ENCODE measurements around the gene IL27RA.

The IL27RA gene

GRCh38 chr19:14061751-14062557 lies 30.4 kb downstream of the IL27RA start, which contains the start of gene PALM3:
PALM3 (minus strand) TSS chr19:14062076; CDS start chr19:14061980, 96 bp downstream.
- DNase-seq, result no peak

- DNase-seq, result no peak
These were observed 30.9 kb downstream of the IL27RA start for GRCh38 chr19:14062558-14062855.

- DNase-seq, result no peak
These were observed 31.5 kb downstream of the IL27RA start for GRCh38 chr19:14063105-14063504.

- DNase-seq, result no peak
These were observed 34.6 kb downstream of the IL27RA start for GRCh38 chr19:14066134-14066533.

GRCh38 chr19:14070268-14071050 lies 38.9 kb downstream of the IL27RA start:
- no peak for DNase-seq

GRCh38 chr19:14072535-14073260 lies 41.1 kb downstream of the IL27RA start, which contains the start of gene MISP3:
MISP3 (plus strand) TSS chr19:14072786; CDS start chr19:14073310, 524 bp downstream.
- DNase-seq, result peak; percentile 42

- DNase-seq, result peak; percentile 83
These were observed 41.8 kb downstream of the IL27RA start for GRCh38 chr19:14073261-14073924.

GRCh38 chr19:14073925-14074838 lies 42.6 kb downstream of the IL27RA start:
- DNase-seq, result no peak

GRCh38 chr19:14078411-14078810 lies 46.8 kb downstream of the IL27RA start:
- no peak for DNase-seq

GRCh38 chr19:14080887-14081796 lies 49.6 kb downstream of the IL27RA start:
- peak; percentile 100 for DNase-seq

- peak; percentile 16 for DNase-seq
These were observed 50.5 kb downstream of the IL27RA start for GRCh38 chr19:14081797-14082674.

GRCh38 chr19:14082675-14082960 lies 51.1 kb downstream of the IL27RA start:
- no peak for DNase-seq

GRCh38 chr19:14085309-14085995 lies 53.9 kb downstream of the IL27RA start, which contains the start of gene C19orf67:
C19orf67 (minus strand) TSS chr19:14085783; CDS start chr19:14085627, 156 bp downstream.
- no peak for DNase-seq

- no peak for DNase-seq
These were observed 54.5 kb downstream of the IL27RA start for GRCh38 chr19:14086098-14086497.

- no peak for DNase-seq
These were observed 57.3 kb downstream of the IL27RA start for GRCh38 chr19:14088634-14089411.

GRCh38 chr19:14089412-14089661 lies 57.8 kb downstream of the IL27RA start:
- peak; percentile 18 for DNase-seq

- peak; percentile 50 for DNase-seq
These were observed 58.3 kb downstream of the IL27RA start for GRCh38 chr19:14089662-14090508.

Measured in activated CD4-positive, alpha-beta T cell treated with anti-CD3 and anti-CD28 coated beads, Interleukin-2, amount 50 U/mL, for 16 hours (primary cell).